GM18909 (cell line): Measurements from ENCODE around the gene SPRYD3.

Source experiments
- ATAC-seq: cut with Tn5 transposase; IDR thresholded peaks from one replicate; pipeline ENCODE4 v1.9.1; 2021; ENCODE audit warnings: mild to moderate bottlenecking; ENCODE audit not compliant: unreplicated experiment, poor library complexity

SPRYD3 gene

DNA sequence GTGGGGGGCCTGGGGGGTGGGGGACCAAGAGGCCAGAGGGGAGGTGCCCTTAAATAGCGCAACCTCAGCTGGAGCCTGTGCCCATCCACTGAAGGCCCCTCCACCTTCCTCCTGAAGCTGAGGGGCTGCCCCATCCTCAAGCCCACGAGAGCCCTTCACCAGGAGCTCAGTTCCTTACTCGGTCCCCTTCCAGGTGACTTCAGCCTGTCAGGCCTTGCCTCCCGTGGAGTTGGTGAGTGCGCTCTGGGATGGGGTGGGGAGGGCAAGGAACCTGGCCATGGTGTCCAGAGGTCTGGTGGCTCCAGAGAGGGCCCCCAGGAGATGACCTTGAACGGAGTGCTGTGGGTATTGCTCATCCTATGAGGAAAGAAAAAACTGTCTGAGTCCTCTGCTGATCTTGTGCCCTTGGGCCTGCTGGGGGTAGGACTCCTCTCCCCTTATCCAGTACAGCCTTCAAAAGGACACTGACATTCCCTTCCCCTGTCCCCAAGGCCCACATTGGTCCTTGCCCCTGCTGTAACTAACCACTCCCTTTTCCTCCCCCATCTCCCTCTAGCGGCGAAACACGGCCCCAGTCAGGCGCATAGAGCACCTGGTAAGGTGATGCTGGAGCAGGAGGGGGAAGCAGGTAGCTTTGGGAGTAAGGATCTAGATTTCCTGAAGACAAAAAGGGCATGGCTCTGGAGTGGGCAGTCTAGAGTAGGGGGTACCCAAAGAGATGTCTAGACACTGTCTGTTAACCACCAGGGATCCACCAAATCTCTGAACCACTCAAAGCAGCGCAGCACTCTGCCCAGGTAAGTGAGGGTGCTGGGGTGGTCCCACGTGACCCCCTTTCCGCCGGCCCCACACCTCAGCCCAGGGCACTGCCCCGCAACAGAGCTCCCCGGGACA, 25.7 kb downstream of the SPRYD3 start:
- ATAC-seq: no peak

DNA sequence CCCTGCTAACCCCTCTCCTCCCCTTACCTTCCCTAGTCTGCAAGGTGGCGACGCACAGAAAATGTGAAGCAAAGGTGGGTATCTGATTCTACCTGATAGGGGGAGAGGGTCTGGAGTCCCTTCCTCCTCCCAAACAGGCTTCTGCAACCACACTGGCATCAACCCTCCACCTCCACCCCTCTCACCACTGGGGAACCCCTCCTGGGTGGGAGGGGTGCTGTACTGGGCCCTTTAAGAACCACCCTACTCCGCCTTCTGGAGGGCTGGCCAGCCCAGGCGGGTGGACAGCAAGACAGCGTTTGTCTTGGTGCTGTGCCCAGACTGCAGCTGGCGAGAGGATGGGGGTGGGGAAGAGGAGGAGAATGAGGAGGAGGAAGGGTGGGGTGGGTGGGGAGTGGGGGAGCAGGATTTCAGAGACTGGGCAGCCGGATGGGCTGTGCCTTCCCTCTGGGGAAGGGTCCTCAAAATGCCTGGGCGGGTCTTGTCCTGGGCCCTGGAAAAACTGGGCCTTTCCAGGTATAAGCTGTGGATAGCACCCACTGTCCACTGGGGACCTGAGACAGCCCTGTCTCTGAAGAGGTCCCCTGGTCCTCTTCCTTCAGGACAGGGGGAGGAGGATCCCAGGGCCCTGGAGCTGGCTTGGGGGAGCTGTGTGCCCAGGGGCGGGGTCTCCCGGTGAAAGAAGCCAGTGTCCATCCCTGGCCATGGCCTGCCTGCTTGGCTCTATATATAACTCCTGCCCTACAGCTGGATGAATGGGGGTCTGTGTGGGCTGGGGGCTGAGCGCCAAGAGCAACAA, 26.6 kb downstream of the SPRYD3 start:
- ATAC-seq: no peak

DNA sequence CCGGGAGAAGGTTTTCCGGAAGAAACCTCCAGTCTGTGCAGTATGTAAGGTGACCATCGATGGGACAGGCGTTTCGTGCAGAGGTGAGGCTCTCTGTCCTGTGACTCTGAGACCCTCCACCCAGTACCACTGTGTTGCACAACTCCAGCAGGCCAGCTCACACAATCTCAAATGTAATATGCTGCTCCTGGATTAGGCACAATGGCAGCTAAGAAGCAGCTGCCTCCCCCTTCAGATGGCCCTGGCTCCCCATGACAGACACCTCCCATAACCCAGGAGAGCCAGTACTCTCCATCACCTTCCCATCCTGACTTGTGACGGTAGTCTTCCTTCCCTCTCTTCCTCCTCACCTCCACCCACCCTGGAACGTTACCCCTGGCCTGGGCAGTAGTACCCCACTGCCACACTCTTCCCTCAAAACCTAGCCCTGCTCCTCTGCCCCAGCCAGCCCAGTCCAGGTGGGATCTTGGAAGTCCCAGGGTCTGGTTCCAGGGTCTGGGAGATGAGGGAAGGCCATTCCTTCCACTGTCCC, 27.2 kb downstream of the SPRYD3 start:
- ATAC-seq: no peak

DNA sequence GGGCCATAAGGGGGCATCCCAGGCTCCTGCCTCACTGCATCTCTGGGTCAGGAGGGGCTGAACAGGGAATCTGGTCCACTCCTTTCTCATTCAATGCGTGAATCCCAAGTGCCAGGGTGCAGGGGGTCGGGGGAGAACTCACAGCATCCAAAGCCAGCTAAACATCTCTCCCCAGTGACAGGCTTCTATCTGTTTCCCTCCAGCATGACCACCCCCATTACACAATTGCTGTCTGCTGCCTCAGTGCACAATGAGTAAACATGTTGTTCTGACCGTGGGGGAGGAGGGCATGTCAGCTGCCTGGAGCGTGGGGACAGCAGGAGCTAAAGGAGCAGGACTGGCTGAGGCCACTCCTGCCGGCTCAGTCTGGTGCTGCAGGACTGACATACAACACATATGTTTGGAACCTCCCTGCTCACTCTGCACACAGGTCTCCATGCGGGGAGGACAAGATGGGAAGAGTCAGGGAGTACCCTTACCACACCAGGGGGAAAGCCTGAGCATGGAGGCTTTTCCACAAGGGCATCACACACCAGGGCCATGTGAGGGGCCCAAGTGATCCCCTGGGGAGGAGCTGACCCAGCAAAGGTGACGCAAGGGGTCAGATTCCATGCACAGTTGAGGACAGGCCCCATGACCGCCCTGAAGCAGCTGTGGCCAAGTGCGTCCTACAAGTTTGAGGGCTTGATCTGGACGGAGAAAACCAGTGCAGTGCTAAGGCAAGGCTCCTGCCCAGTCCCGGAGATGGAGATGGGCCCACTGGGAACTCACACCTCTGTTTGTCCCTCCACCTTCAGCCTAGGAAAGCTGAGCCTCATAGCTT, 27.9 kb downstream of the SPRYD3 start:
- no peak for ATAC-seq

GRCh38 chr12:53050426-53051057, 28.6 kb downstream of the SPRYD3 start:
- ATAC-seq: no peak

DNA sequence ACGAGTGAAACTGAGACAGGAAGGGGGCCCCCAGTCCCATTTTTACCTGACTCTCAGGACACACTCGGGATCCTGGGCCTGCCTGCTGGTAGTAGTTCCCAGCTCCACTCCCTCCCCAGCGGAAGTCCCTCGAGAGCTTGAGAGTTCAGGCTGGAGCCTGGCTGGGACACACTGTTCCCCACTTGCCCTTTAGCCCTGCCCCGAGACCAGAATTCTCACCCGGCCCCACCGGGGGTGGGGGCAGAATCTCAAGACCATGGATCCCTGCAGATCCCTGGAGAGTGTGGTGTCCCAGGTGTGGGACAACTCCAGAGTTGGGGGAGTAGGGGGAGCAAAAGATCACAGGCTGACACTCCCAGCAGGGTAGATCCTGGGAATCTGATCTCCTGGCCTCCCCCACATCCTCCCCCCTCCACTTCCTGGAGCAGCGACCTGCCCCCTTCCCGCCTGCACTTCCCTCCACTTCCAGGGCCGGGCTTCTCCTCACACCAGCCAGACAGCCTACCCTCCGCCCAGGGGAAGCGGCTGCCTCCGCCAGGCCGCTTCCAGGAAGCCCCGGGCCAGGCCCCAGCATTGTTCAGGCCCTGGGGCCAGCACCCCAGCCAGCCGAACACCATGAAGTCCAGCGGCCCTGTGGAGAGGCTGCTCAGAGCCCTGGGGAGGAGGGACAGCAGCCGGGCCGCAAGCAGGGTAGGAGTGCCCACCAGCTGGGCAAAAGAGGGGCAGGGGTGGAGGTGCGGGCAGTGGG, 29.4 kb downstream of the SPRYD3 start, which contains the start of gene TNS2:
TSS of gene TNS2 (plus strand) at position 495 of the 748 bp plus-strand sequence. CDS start at position 616, 121 bp downstream.
- ATAC-seq: no peak

DNA sequence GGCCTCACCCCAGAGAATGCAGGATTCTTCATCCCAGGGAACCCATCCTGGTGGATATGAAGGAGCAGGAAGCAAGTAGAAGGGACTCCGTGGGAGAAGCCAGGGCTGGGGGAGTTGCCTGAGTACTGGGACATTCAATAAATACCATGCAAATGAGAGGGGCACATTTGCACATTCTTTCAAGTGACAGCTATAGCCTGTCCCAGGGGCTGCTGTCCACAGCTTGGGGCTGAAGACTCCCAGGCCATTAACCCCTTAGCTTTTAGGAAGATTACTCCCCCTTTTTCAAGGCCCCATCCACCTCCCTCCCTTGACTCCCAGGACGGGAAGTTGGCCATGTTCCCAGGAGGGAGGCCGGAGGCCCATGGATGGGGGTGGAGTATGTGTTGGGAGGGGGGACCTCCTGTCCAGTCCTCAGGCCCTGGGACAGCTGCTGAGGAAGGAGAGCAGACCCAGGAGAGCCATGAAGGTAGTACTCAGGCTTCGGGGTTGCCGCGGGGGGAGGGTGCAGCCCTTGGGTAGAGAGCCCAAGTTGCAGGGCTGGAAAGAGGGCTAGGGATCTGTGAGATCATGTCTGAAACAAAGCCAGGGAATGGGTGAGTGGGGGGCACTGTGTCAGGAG, 30.3 kb downstream of the SPRYD3 start:
- ATAC-seq: no peak

- no peak for ATAC-seq
These were observed 31.0 kb downstream of the SPRYD3 start for GRCh38 chr12:53048033-53048779.

- ATAC-seq: peak; percentile 68
These were observed 31.8 kb downstream of the SPRYD3 start for GRCh38 chr12:53047221-53048032.

- ATAC-seq: peak; percentile 33
These were observed 32.5 kb downstream of the SPRYD3 start for GRCh38 chr12:53046655-53047220.

GRCh38 chr12:53045696-53046045, 33.5 kb downstream of the SPRYD3 start:
- ATAC-seq: no peak

GRCh38 chr12:53044896-53045695, 34.1 kb downstream of the SPRYD3 start:
- no peak for ATAC-seq

DNA sequence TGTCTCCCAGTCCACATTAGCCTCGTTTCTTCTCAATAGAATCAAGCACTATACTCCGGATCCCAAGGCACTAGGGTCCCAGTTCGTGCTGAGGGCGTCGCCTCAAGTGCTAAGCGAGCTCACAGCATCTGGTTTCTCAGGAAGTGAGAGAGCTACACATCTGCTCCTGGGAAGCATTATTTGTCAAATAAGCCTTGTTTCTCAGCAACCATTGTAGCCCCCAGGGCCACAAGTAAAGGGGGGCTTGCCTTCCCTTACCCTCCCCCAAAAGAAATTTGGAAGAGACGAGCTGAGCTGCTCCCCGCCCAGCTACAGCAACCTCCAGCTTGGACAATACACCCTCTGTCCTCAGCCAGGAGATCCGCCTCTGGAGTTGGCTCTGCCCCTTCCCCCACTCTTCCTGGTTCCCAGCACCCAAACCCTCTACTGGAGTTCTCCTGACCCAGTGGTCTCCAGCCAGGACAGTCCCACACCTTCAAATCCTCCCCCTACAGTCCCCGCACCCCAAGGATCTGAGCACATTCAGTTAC, 35.1 kb downstream of the SPRYD3 start:
- no peak for ATAC-seq

GRCh38 chr12:53042607-53043454, 36.4 kb downstream of the SPRYD3 start:
- ATAC-seq: no peak

DNA sequence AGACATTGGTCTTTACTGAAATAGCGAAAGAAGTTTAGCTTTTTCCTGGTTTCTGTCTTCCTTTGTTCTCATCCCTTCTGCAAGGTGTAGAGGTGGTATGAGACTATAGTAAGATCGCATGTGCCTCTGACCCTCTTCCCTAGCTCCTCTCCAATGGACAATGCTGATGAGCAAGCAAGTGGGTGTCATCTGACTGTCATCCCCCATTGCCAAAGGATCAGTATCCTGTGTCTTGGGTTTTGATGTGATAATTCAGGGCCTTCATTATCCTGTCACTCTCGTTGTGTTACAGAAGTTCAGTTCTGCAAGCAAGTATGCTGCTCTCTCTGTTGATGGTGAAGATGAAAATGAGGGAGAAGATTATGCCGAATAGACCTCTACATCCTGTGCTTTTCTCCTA, 39.3 kb downstream of the SPRYD3 start:
- ATAC-seq: no peak
